A673 (cell line): ENCODE results near the gene ANGPTL1. TPM values are rescaled to one million over a fixed set of nuclear protein-coding genes. Genes with fewer than 3 reads are reported as not detected.
"Not testable (repeated sequence)": the region's sequence is repeated elsewhere in the genome, so short reads cannot be mapped to it uniquely, and the experiment has no call there.

ENCODE experiments used
- BruUV-seq: library from RNA; stranded (reverse); fragments of 400-500 nt; replicated peaks from 2 replicates; lab custom pipeline; 2021; lab: Mats Ljungman, UMichigan
- CTCF ChIA-PET: fragments of 300-600 bp; sonication (Branson Sonifier 250); formaldehyde crosslinking; loops from one replicate; lab custom pipeline; 2022; ENCODE audit warnings: antibody characterized with exemption; lab: Charles Lee
- POLR2A ChIA-PET: fragments of 300-600 bp; sonication (Branson Sonifier 250); formaldehyde crosslinking; loops from one replicate; lab custom pipeline; 2022; ENCODE audit warnings: antibody characterized with exemption; ENCODE audit not compliant: low non-redundant PET; lab: Charles Lee
- DNase-seq: peaks from one replicate; pipeline ENCODE4 v3.0.0-alpha.2; 2015; ENCODE audit warnings: low spot score
- H3K27ac ChIP-seq: fragments of 200-600 bp; sonication (generic); 2 replicates; pipeline ENCODE4 v1.5.1; 2016; ENCODE audit warnings: mixed run types, low read depth, mild to moderate bottlenecking, mixed read lengths, antibody characterized with exemption, low read length; ENCODE audit not compliant: poor library complexity, severe bottlenecking
- H3K27me3 ChIP-seq: fragments of 200-600 bp; sonication (generic); replicated peaks from 2 replicates; pipeline ENCODE4 v1.6.1; 2017; ENCODE audit warnings: mixed run types, low read depth, mild to moderate bottlenecking, mixed read lengths, antibody characterized with exemption, low read length; ENCODE audit not compliant: insufficient read depth, poor library complexity
- H3K36me3 ChIP-seq: fragments of 200-600 bp; sonication (generic); 2 replicates; pipeline ENCODE4 v1.6.1; 2016; ENCODE audit warnings: mixed run types, mild to moderate bottlenecking, mixed read lengths, antibody characterized with exemption, low read length; ENCODE audit not compliant: insufficient read depth, poor library complexity, severe bottlenecking
- H3K4me1 ChIP-seq: fragments of 200-600 bp; sonication (generic); 2 replicates; pipeline ENCODE4 v1.6.1; 2017; ENCODE audit warnings: mixed run types, mild to moderate bottlenecking, mixed read lengths, antibody characterized with exemption, low read length; ENCODE audit not compliant: insufficient read depth, poor library complexity, severe bottlenecking
- H3K4me3 ChIP-seq: fragments of 200-600 bp; sonication (generic); 2 replicates; pipeline ENCODE4 v1.5.1; 2016; ENCODE audit warnings: low read depth, mixed run types, mild to moderate bottlenecking, mixed read lengths, low read length; ENCODE audit not compliant: poor library complexity, severe bottlenecking
- H3K9me3 ChIP-seq: fragments of 200-600 bp; sonication (generic); 2 replicates; pipeline ENCODE4 v1.6.1; 2016; ENCODE audit warnings: mixed run types, low read depth, mild to moderate bottlenecking, mixed read lengths, antibody characterized with exemption, low read length; ENCODE audit not compliant: poor library complexity, severe bottlenecking
- EZH2 ChIP-seq: fragments of 200-600 bp; sonication (generic); IDR thresholded peaks from 2 replicates; pipeline ENCODE4 v1.6.1; 2017; ENCODE audit warnings: borderline replicate concordance, low read depth, mild to moderate bottlenecking, mixed read lengths, antibody characterized with exemption, low read length; ENCODE audit not compliant: poor library complexity, severe bottlenecking
- intact Hi-C: fragments of 100-400 bp; cut with micrococcal nuclease; formaldehyde crosslinking; loops from one replicate; pipeline ENCODE4 v1.10.0; 2022; ENCODE audit not compliant: unreplicated experiment
- total RNA-seq: library from RNA; stranded (reverse); gene quantifications from 2 replicates; pipeline ENCODE4 v1.2.3, GENCODE V29; 2021
- TF ChIP-seq, protein P1 (sequence below): fragments of 300-800, 200-600 bp; sonication (generic); conservative IDR thresholded peaks from 2 replicates; pipeline ENCODE4 v1.5.1; 2017; ENCODE audit warnings: low read depth, mild to moderate bottlenecking, antibody characterized with exemption, low read length, moderate library complexity, mixed read lengths

Gene ANGPTL1
- total RNA-seq, 1 experiment from 2014 or later = 6.8 TPM

DNA sequence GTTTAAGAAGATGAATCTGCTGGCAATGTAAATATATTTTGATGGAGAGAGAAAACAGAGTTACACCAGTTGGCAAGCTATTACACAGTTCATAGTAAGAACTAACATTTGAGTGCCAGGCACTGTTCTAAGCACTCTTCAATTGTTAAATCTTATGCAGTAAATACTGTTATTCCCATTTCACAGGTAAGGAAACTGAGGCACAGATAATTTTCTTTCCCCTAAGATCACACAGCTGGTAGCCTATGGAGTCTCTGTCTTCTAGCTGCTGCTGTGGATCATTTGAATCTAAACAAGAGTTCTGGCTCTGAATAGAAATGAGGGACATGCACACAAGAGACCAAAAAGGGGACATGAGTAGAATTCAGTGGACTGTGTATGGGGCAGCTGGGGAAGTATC, 8.0 kb downstream of the ANGPTL1 start:
- H3K27ac ChIP-seq = no peak overlapping the region
- peaks cover 15% of the 10 kb centered on the region for H3K4me1 ChIP-seq
- intact Hi-C loops = no loop called here
- H3K4me3 ChIP-seq = no peak overlapping the region
- POLR2A ChIA-PET = no interaction called here
- BruUV-seq = no TSS peak
- no peaks in the 10 kb centered on the region for H3K27me3 ChIP-seq
- H3K9me3 ChIP-seq = no peaks in the 10 kb centered on the region
- CTCF ChIA-PET = no interaction called here
- TF ChIP-seq, protein P1, sequence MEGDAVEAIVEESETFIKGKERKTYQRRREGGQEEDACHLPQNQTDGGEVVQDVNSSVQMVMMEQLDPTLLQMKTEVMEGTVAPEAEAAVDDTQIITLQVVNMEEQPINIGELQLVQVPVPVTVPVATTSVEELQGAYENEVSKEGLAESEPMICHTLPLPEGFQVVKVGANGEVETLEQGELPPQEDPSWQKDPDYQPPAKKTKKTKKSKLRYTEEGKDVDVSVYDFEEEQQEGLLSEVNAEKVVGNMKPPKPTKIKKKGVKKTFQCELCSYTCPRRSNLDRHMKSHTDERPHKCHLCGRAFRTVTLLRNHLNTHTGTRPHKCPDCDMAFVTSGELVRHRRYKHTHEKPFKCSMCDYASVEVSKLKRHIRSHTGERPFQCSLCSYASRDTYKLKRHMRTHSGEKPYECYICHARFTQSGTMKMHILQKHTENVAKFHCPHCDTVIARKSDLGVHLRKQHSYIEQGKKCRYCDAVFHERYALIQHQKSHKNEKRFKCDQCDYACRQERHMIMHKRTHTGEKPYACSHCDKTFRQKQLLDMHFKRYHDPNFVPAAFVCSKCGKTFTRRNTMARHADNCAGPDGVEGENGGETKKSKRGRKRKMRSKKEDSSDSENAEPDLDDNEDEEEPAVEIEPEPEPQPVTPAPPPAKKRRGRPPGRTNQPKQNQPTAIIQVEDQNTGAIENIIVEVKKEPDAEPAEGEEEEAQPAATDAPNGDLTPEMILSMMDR = no peak
- TF ChIP-seq EZH2 = no peak
- H3K36me3 ChIP-seq = no peaks in the 10 kb centered on the region
- no peak for DNase-seq

DNA sequence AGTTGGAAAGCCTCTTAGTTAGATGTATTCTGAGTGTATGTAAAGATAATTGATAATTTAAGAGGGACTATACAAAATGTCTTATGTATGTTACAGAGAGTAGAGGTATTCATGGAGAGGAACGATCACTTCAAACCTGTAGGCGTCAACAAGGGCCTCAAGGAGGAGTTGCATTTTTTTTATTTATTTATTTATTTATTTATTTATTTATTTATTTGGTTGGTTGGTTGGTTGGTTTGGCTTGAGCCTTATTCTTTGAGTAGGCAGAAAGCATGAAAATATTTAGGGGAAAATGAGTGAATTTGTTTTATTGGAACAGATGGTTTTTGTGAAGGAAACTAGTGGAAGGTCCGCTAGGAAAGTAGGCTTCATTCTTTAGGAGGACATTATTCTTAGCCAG, 8.5 kb downstream of the ANGPTL1 start:
- BruUV-seq = no TSS peak
- H3K27me3 ChIP-seq = no peaks in the 10 kb centered on the region
- H3K4me1 ChIP-seq = peaks cover 14% of the 10 kb centered on the region
- H3K9me3 ChIP-seq = no peaks in the 10 kb centered on the region
- DNase-seq = no peak
- H3K27ac ChIP-seq = no peak overlapping the region
- TF ChIP-seq, protein P1 = no peak
- TF ChIP-seq EZH2 = no peak
- POLR2A ChIA-PET = no interaction called here
- no peaks in the 10 kb centered on the region for H3K36me3 ChIP-seq
- CTCF ChIA-PET = no interaction called here
- H3K4me3 ChIP-seq = no peak overlapping the region
- intact Hi-C loops = no loop called here

DNA sequence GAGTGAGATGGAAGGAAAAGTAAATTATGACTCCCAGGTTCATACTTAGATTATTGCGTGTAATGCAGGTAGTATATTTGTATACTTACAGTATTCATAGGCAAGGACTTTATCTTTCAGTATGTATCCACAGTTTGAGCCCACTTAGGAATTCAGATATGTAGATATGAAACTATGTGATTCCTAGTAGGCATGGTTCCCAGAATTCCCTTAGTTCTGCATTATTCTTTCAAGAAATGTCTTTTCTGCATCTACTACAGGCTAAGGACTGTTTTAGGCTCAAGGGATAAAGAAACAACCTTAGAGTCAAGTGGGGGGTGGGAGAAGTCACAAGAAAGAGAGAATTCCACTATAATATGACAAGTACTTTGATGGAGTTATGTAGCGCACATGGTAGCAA, 13.8 kb downstream of the ANGPTL1 start:
- no peak overlapping the region for H3K4me3 ChIP-seq
- no peak overlapping the region for H3K27ac ChIP-seq
- no peaks in the 10 kb centered on the region for H3K9me3 ChIP-seq
- H3K36me3 ChIP-seq = no peaks in the 10 kb centered on the region
- intact Hi-C loops = no loop called here
- ChIA-PET POLR2A (no interaction called here), CTCF (no interaction called here)
- DNase-seq = no peak
- H3K4me1 ChIP-seq = no peaks in the 10 kb centered on the region
- H3K27me3 ChIP-seq = no peaks in the 10 kb centered on the region
- BruUV-seq = no TSS peak
- TF ChIP-seq EZH2 = no peak

DNA sequence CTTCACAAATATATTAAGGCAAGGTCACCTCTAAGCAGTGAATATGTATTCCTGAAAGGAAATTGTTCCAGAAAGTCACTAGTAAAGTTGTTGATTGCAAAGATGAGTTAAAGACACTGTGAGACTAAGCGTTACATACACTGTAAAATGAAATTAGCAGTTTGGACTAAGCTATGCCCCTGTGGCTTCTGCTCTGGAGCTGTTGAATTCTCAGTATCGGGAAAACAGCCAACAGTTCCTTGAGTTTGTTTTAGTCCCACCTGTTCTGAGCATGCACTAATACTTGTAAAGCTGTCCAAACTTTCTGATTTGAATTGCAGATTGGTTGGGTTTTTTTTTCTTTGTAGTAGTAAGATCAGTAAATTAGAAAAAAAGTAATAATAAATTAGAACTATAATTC, 21.0 kb downstream of the ANGPTL1 start:
- DNase-seq = no peak
- H3K9me3 ChIP-seq = no peaks in the 10 kb centered on the region
- no TSS peak for BruUV-seq
- no peaks in the 10 kb centered on the region for H3K27me3 ChIP-seq
- no peak overlapping the region for H3K4me3 ChIP-seq
- CTCF ChIA-PET = no interaction called here
- H3K36me3 ChIP-seq = no peaks in the 10 kb centered on the region
- intact Hi-C loops = no loop called here
- POLR2A ChIA-PET = no interaction called here
- no peak overlapping the region for H3K27ac ChIP-seq
- H3K4me1 ChIP-seq = no peaks in the 10 kb centered on the region
- TF ChIP-seq, protein P1 = no peak
- no peak for TF ChIP-seq EZH2

DNA sequence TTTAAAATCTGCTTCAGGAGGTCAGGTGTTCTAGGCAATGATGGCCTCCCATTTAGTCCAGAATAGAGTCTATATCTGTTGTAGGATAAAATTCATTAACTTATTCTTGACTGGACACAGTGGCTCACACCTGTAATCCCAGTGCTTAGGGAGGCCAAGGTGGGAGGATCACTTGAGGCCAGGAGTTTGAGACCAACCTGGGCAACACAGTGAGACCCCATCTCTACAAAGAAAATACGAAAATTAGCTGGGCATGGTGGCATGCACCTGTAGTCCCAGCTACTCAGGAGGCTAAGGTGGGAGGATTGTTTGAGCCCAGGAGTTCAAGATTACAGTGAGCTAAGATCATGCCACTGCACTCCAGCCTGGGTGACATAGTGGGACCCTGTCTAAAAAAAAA, 23.0 kb downstream of the ANGPTL1 start:
- H3K4me1 ChIP-seq, intact Hi-C loops, BruUV-seq, POLR2A ChIA-PET, H3K36me3 ChIP-seq, DNase-seq, H3K27me3 ChIP-seq, H3K27ac ChIP-seq, H3K4me3 ChIP-seq, H3K9me3 ChIP-seq, CTCF ChIA-PET: not testable (repeated sequence)
